ENCODE results near the gene SLC27A5. TPM values are rescaled to one million over a fixed set of nuclear protein-coding genes. Genes with fewer than 3 reads are reported as not detected.

SLC27A5 gene
- total RNA-seq, 4 donors from 2014 or later: 2.0 to 9.1 (median 4.6) TPM

- Histone ChIP-seq H3K27ac (peak overlapping the region in 2 of 4 donors; percentile 16 to 69), H3K27me3 (no peaks in the 10 kb centered on the region), H3K36me3 (peaks cover 0 to 15% of the 10 kb centered on the region in 2 donors), H3K4me3 (no peak overlapping the region), H3K9me3 (no peaks in the 10 kb centered on the region), H3K4me1 (peaks cover 30 to 35% of the 10 kb centered on the region in 2 donors)
- no peak for ATAC-seq
- no peak for TF ChIP-seq POLR2A (IDR thresholded peaks at IDR 0.05)
- TF ChIP-seq, protein P1, sequence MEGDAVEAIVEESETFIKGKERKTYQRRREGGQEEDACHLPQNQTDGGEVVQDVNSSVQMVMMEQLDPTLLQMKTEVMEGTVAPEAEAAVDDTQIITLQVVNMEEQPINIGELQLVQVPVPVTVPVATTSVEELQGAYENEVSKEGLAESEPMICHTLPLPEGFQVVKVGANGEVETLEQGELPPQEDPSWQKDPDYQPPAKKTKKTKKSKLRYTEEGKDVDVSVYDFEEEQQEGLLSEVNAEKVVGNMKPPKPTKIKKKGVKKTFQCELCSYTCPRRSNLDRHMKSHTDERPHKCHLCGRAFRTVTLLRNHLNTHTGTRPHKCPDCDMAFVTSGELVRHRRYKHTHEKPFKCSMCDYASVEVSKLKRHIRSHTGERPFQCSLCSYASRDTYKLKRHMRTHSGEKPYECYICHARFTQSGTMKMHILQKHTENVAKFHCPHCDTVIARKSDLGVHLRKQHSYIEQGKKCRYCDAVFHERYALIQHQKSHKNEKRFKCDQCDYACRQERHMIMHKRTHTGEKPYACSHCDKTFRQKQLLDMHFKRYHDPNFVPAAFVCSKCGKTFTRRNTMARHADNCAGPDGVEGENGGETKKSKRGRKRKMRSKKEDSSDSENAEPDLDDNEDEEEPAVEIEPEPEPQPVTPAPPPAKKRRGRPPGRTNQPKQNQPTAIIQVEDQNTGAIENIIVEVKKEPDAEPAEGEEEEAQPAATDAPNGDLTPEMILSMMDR (IDR thresholded peaks at IDR 0.05 in 4 of 5, conservative IDR thresholded peaks at IDR 0.05 in 1 of 5): no peak
- DNase-seq: no peak
- intact Hi-C loops (cut with DNase I; ENCODE audit: low total_unique reads): no loop called here
- in situ Hi-C loops (cut with MboI; ENCODE audit: low sequenced_read_pairs in 4 of 4): no loop called here
Observed at GRCh38 chr19:58515259-58515658, 3.5 kb upstream of the SLC27A5 start.

DNA sequence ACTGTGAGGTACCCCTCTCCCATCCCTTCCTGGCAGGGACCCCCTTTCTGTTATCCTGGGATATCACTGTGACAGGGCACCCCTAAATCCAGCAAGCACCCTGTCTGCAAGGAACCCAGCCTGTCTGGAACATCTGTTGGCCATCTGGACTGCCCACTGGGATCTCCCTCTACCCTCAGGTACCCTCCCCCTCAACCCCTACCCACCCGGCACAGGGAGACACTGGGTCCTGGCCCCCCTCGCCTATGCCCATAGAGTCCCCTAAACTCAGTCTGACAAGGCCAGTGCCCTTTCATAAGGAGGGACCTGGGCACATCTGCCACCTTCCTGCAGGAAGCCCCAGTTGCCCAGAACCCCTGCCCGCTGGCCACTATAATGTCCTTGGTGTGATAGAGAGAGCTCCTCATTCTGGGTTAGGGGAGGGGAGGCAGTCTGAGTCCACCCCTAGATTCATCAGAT is 2.8 kb upstream of the SLC27A5 start:
- no peak for TF ChIP-seq POLR2A (IDR thresholded peaks at IDR 0.05)
- TF ChIP-seq, protein P1 (IDR thresholded peaks at IDR 0.05 in 4 of 5, conservative IDR thresholded peaks at IDR 0.05 in 1 of 5): no peak
- peak overlapping the region in 3 of 4 donors; percentile 24 to 54 (median 42) for H3K4me3 ChIP-seq
- no peaks in the 10 kb centered on the region for H3K27me3 ChIP-seq
- in situ Hi-C loops (cut with MboI; ENCODE audit: low sequenced_read_pairs in 4 of 4) (no loop called here), intact Hi-C loops (cut with DNase I; ENCODE audit: low total_unique reads) (no loop called here)
- H3K36me3 ChIP-seq: peaks cover 0 to 15% of the 10 kb centered on the region in 2 donors
- ATAC-seq (no peak), DNase-seq (no peak)
- H3K27ac ChIP-seq: peak overlapping the region; percentile 65 to 69 (median 66)
- H3K9me3 ChIP-seq: no peaks in the 10 kb centered on the region
- peaks cover 29 to 35% of the 10 kb centered on the region in 2 donors for H3K4me1 ChIP-seq

GRCh38 chr19:58513694-58514563 is 2.1 kb upstream of the SLC27A5 start:
- Histone ChIP-seq H3K4me3 (peak overlapping the region; percentile 24 to 54 (median 40)), H3K4me1 (peaks cover 29 to 33% of the 10 kb centered on the region in 2 donors), H3K27me3 (no peaks in the 10 kb centered on the region), H3K27ac (peak overlapping the region; percentile 65 to 69 (median 66)), H3K9me3 (no peaks in the 10 kb centered on the region), H3K36me3 (peaks cover 0 to 15% of the 10 kb centered on the region in 2 donors)
- peak; percentile 50 to 71 for DNase-seq
- peak; percentile 71 to 81 for ATAC-seq
- TF ChIP-seq POLR2A (IDR thresholded peaks at IDR 0.05): no peak
- TF ChIP-seq, protein P1 (IDR thresholded peaks at IDR 0.05 in 4 of 5, conservative IDR thresholded peaks at IDR 0.05 in 1 of 5): peak; percentile 57 to 89 (median 77)
- intact Hi-C loops (cut with DNase I; ENCODE audit: low total_unique reads) (no loop called here), in situ Hi-C loops (cut with MboI; ENCODE audit: low sequenced_read_pairs in 4 of 4) (no loop called here)

GRCh38 chr19:58513213-58513693 is 1.5 kb upstream of the SLC27A5 start:
- DNase-seq: no peak

More at GRCh38 chr19:58513213-58513693, 1.5 kb upstream of the SLC27A5 start:
- Histone ChIP-seq H3K9me3 (no peaks in the 10 kb centered on the region), H3K4me3 (no peak overlapping the region), H3K27me3 (no peaks in the 10 kb centered on the region), H3K27ac (peak overlapping the region in 3 of 4 donors; percentile 66 to 69 (median 66)), H3K36me3 (peaks cover 0 to 15% of the 10 kb centered on the region in 2 donors), H3K4me1 (peaks cover 22 to 27% of the 10 kb centered on the region in 2 donors)
- ATAC-seq: no peak
- TF ChIP-seq, protein P1 (IDR thresholded peaks at IDR 0.05 in 4 of 5, conservative IDR thresholded peaks at IDR 0.05 in 1 of 5): no peak
- in situ Hi-C loops (cut with MboI; ENCODE audit: low sequenced_read_pairs in 4 of 4) (no loop called here), intact Hi-C loops (cut with DNase I; ENCODE audit: low total_unique reads) (no loop called here)

Data from gastrocnemius medialis (tissue), 4 donors.